Measurements from ENCODE around the gene ZNF503. TPM values are rescaled to one million over a fixed set of nuclear protein-coding genes. Genes with fewer than 3 reads are reported as not detected.
"Not testable (repeated sequence)": the region's sequence is repeated elsewhere in the genome, so short reads cannot be mapped to it uniquely, and the experiment has no call there.

The ZNF503 gene
- total RNA-seq, 1 donor from 2014 or later = 6.0 TPM

GRCh38 chr10:75378379-75378778 is 23.2 kb downstream of the ZNF503 start:
- ATAC-seq (no peak), DNase-seq (ENCODE audit: missing footprints) (no peak)
- intact Hi-C loops (cut with DNase I) = no loop called here

GRCh38 chr10:75377869-75378268 is 23.7 kb downstream of the ZNF503 start:
- intact Hi-C loops (cut with DNase I) = no loop called here

GRCh38 chr10:75375838-75376237 is 25.7 kb downstream of the ZNF503 start:
- intact Hi-C loops (cut with DNase I) = no loop called here
- DNase-seq (ENCODE audit: missing footprints) = no peak
- peak; percentile 60 for ATAC-seq

More at GRCh38 chr10:75377869-75378268, 23.7 kb downstream of the ZNF503 start:
- DNase-seq (ENCODE audit: missing footprints) (no peak), ATAC-seq (no peak)

- intact Hi-C loops (cut with DNase I) = no loop called here
- no peak for DNase-seq (ENCODE audit: missing footprints)
- ATAC-seq = no peak
Measured at GRCh38 chr10:75371010-75371409, 30.6 kb downstream of the ZNF503 start.

GRCh38 chr10:75369838-75370237 is 31.7 kb downstream of the ZNF503 start:
- ATAC-seq; intact Hi-C loops (cut with DNase I); DNase-seq (ENCODE audit: missing footprints): not testable (repeated sequence)

- ATAC-seq = no peak
- no peak for DNase-seq (ENCODE audit: missing footprints)
- intact Hi-C loops (cut with DNase I) = no loop called here
Measured at GRCh38 chr10:75367901-75368300, 33.7 kb downstream of the ZNF503 start.

- no peak for DNase-seq (ENCODE audit: missing footprints)
- no peak for ATAC-seq
- intact Hi-C loops (cut with DNase I) = no loop called here
Measured at GRCh38 chr10:75367021-75367487, 34.5 kb downstream of the ZNF503 start.

- intact Hi-C loops (cut with DNase I) = no loop called here
- ATAC-seq (no peak), DNase-seq (ENCODE audit: missing footprints) (no peak)
Measured at GRCh38 chr10:75363431-75363830, 38.1 kb downstream of the ZNF503 start.

GRCh38 chr10:75359876-75360275 is 41.7 kb downstream of the ZNF503 start:
- intact Hi-C loops (cut with DNase I); ATAC-seq; DNase-seq (ENCODE audit: missing footprints): not testable (repeated sequence)

GRCh38 chr10:75358835-75359421 is 42.6 kb downstream of the ZNF503 start:
- intact Hi-C loops (cut with DNase I) = no loop called here
- DNase-seq (ENCODE audit: missing footprints) (no peak), ATAC-seq (no peak)

- intact Hi-C loops (cut with DNase I) = no loop called here
- DNase-seq (ENCODE audit: missing footprints) (no peak), ATAC-seq (no peak)
Measured at GRCh38 chr10:75358132-75358531, 43.4 kb downstream of the ZNF503 start.

- ATAC-seq (no peak), DNase-seq (ENCODE audit: missing footprints) (no peak)
- intact Hi-C loops (cut with DNase I) = no loop called here
Measured at GRCh38 chr10:75357500-75357899, 44.1 kb downstream of the ZNF503 start.

GRCh38 chr10:75356484-75356883 is 45.1 kb downstream of the ZNF503 start:
- no peak for DNase-seq (ENCODE audit: missing footprints)
- intact Hi-C loops (cut with DNase I) = no loop called here
- ATAC-seq = no peak

- intact Hi-C loops (cut with DNase I) = no loop called here
- no peak for ATAC-seq
Measured at GRCh38 chr10:75355706-75356105, 45.9 kb downstream of the ZNF503 start.

GRCh38 chr10:75353183-75353582 is 48.4 kb downstream of the ZNF503 start:
- ATAC-seq (no peak), DNase-seq (ENCODE audit: missing footprints) (no peak)
- intact Hi-C loops (cut with DNase I) = no loop called here

More at GRCh38 chr10:75355706-75356105, 45.9 kb downstream of the ZNF503 start:
- no peak for DNase-seq (ENCODE audit: missing footprints)

- ATAC-seq (no peak), DNase-seq (ENCODE audit: missing footprints) (no peak)
- intact Hi-C loops (cut with DNase I) = no loop called here
Measured at GRCh38 chr10:75352650-75353049, 48.9 kb downstream of the ZNF503 start.

GRCh38 chr10:75351637-75352036 is 49.9 kb downstream of the ZNF503 start:
- intact Hi-C loops (cut with DNase I) = no loop called here
- no peak for DNase-seq (ENCODE audit: missing footprints)
- no peak for ATAC-seq

GRCh38 chr10:75350791-75351190 is 50.8 kb downstream of the ZNF503 start:
- intact Hi-C loops (cut with DNase I) = no loop called here
- ATAC-seq (no peak), DNase-seq (ENCODE audit: missing footprints) (no peak)

All from Right ventricle myocardium inferior (tissue), 1 donor.